ENCODE results near the gene UBE2D2. TPM values are rescaled to one million over a fixed set of nuclear protein-coding genes. Genes with fewer than 3 reads are reported as not detected.
A peak's percentile ranks its signal among the peaks of the same experiment; 100 is the strongest.
"Not testable (repeated sequence)": the region's sequence is repeated elsewhere in the genome, so short reads cannot be mapped to it uniquely, and the experiment has no call there.

Gene UBE2D2
- total RNA-seq, 1 donor from 2014 or later = 155 TPM

- peak overlapping the region; percentile 49 for H3K27ac Mint-ChIP-seq
- H3K4me3 Mint-ChIP-seq (ENCODE audit: low read depth) = no peak overlapping the region
- DNase-seq (ENCODE audit: low spot score, unreplicated experiment) = no peak
- H3K27me3 Mint-ChIP-seq = no peaks in the 10 kb centered on the region
- TF ChIP-seq CTCF (IDR thresholded peaks at IDR 0.05; ENCODE audit: unreplicated experiment) = no peak
- H3K4me1 Mint-ChIP-seq (ENCODE audit: low read depth) = peaks cover 5% of the 10 kb centered on the region
- no peaks in the 10 kb centered on the region for H3K9me3 Mint-ChIP-seq (ENCODE audit: low read depth)
- peaks cover 3% of the 10 kb centered on the region for H3K36me3 Mint-ChIP-seq (ENCODE audit: insufficient read depth)
These were observed 17.2 kb downstream of the UBE2D2 start for GRCh38 chr5:139578325-139578724.

GRCh38 chr5:139582181-139582580, 21.0 kb downstream of the UBE2D2 start:
- H3K4me1 Mint-ChIP-seq (ENCODE audit: low read depth); H3K36me3 Mint-ChIP-seq (ENCODE audit: insufficient read depth); H3K9me3 Mint-ChIP-seq (ENCODE audit: low read depth); DNase-seq (ENCODE audit: low spot score, unreplicated experiment); H3K4me3 Mint-ChIP-seq (ENCODE audit: low read depth); H3K27ac Mint-ChIP-seq; H3K27me3 Mint-ChIP-seq: not testable (repeated sequence)

GRCh38 chr5:139584137-139584536, 23.0 kb downstream of the UBE2D2 start:
- H3K4me1 Mint-ChIP-seq (ENCODE audit: low read depth) = no peaks in the 10 kb centered on the region
- peaks cover 8% of the 10 kb centered on the region for H3K36me3 Mint-ChIP-seq (ENCODE audit: insufficient read depth)
- H3K9me3 Mint-ChIP-seq (ENCODE audit: low read depth) = no peaks in the 10 kb centered on the region
- TF ChIP-seq CTCF (IDR thresholded peaks at IDR 0.05; ENCODE audit: unreplicated experiment) = no peak
- DNase-seq (ENCODE audit: low spot score, unreplicated experiment) = no peak
- no peak overlapping the region for H3K27ac Mint-ChIP-seq
- H3K4me3 Mint-ChIP-seq (ENCODE audit: low read depth) = no peak overlapping the region
- H3K27me3 Mint-ChIP-seq = no peaks in the 10 kb centered on the region

- H3K36me3 Mint-ChIP-seq (ENCODE audit: insufficient read depth); H3K27ac Mint-ChIP-seq; H3K4me1 Mint-ChIP-seq (ENCODE audit: low read depth); DNase-seq (ENCODE audit: low spot score, unreplicated experiment); H3K9me3 Mint-ChIP-seq (ENCODE audit: low read depth); H3K4me3 Mint-ChIP-seq (ENCODE audit: low read depth); H3K27me3 Mint-ChIP-seq: not testable (repeated sequence)
These were observed 27.0 kb downstream of the UBE2D2 start for GRCh38 chr5:139588116-139588515.

GRCh38 chr5:139588962-139589361, 27.8 kb downstream of the UBE2D2 start:
- TF ChIP-seq CTCF (IDR thresholded peaks at IDR 0.05; ENCODE audit: unreplicated experiment) = no peak
- DNase-seq (ENCODE audit: low spot score, unreplicated experiment) = no peak
- Mint-ChIP-seq H3K9me3 (ENCODE audit: low read depth) (no peaks in the 10 kb centered on the region), H3K27ac (peak overlapping the region; percentile 78), H3K4me3 (ENCODE audit: low read depth) (no peak overlapping the region), H3K36me3 (ENCODE audit: insufficient read depth) (peaks cover 9% of the 10 kb centered on the region), H3K27me3 (no peaks in the 10 kb centered on the region), H3K4me1 (ENCODE audit: low read depth) (peaks cover 2% of the 10 kb centered on the region)

- Mint-ChIP-seq H3K27me3 (no peaks in the 10 kb centered on the region), H3K9me3 (ENCODE audit: low read depth) (no peaks in the 10 kb centered on the region), H3K4me1 (ENCODE audit: low read depth) (peaks cover 2% of the 10 kb centered on the region), H3K36me3 (ENCODE audit: insufficient read depth) (peaks cover 8% of the 10 kb centered on the region), H3K27ac (no peak overlapping the region), H3K4me3 (ENCODE audit: low read depth) (no peak overlapping the region)
- no peak for TF ChIP-seq CTCF (IDR thresholded peaks at IDR 0.05; ENCODE audit: unreplicated experiment)
- DNase-seq (ENCODE audit: low spot score, unreplicated experiment) = no peak
These were observed 31.1 kb downstream of the UBE2D2 start for GRCh38 chr5:139592289-139592688.

- H3K4me3 Mint-ChIP-seq (ENCODE audit: low read depth); DNase-seq (ENCODE audit: low spot score, unreplicated experiment); H3K9me3 Mint-ChIP-seq (ENCODE audit: low read depth); H3K27me3 Mint-ChIP-seq; H3K27ac Mint-ChIP-seq; H3K4me1 Mint-ChIP-seq (ENCODE audit: low read depth); H3K36me3 Mint-ChIP-seq (ENCODE audit: insufficient read depth): not testable (repeated sequence)
These were observed 31.9 kb downstream of the UBE2D2 start for GRCh38 chr5:139593076-139593475.
